PC-3 (cell line): ENCODE measurements around the gene AGAP1.

ENCODE experiments used
- CTCF ChIP-seq: fragments of 300-600 bp; sonication (generic); conservative IDR thresholded peaks from 2 replicates; pipeline ENCODE4 v1.5.1; 2017; ENCODE audit warnings: antibody characterized with exemption, low read depth, mild to moderate bottlenecking, low read length
- EZH2 ChIP-seq: fragments of 300-600 bp; sonication (generic); IDR thresholded peaks from one replicate; pipeline ENCODE4 v1.6.1; 2017; ENCODE audit warnings: antibody characterized with exemption, mild to moderate bottlenecking, low read length; ENCODE audit not compliant: unreplicated experiment
- EZH2phosphoT487 ChIP-seq: fragments of 300-600 bp; sonication (generic); IDR thresholded peaks from 2 replicates; pipeline ENCODE4 v1.6.1; 2018; ENCODE audit warnings: mild to moderate bottlenecking, antibody characterized with exemption, low read length, borderline replicate concordance

DNA sequence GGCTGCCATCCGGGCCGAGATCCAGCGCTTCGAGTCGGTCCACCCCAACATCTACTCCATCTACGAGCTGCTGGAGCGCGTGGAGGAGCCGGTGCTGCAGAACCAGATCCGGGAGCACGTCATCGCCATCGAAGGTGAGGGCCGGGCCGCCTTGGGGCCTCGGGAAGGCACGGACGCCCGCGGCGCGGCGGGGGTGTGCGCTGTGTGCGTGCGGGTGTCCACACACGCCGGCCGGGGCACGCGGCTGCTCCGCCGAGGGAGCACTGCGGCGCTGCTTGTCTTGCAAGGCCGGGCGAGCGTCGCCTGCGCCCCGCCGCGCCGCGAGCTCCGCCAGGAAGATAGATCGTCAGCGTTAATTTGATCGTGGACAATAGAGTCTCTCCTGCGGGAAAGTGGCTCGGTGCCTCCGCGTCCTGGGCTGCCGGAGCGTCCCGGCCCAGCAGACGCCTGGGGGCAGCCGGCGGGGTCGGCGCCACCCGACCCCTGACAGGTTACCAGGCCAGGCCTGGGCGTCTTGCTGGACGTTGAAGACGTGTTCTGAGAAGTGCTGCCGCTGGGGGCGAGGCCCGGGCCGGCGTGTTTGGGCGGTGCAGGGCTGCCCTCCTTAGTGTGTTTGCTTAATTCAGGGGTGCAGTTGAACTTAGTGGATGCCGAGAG is 1.0 kb downstream of the AGAP1 start:
- no peak for TF ChIP-seq CTCF
- no peak for TF ChIP-seq EZH2
- TF ChIP-seq EZH2phosphoT487 = no peak
